IPS-18a (cell line): ENCODE measurements around the gene KDM2A.
A peak's percentile ranks its signal among the peaks of the same experiment; 100 is the strongest.

Source experiments
- H3K27ac ChIP-seq: one replicate; pipeline ENCODE4 v1.5.1; 2013; ENCODE audit warnings: low read length
- H3K27me3 ChIP-seq: one replicate; pipeline ENCODE4 v1.6.1; 2013; ENCODE audit warnings: mild to moderate bottlenecking, low read length; ENCODE audit not compliant: control insufficient read depth, insufficient read depth
- H3K36me3 ChIP-seq: one replicate; pipeline ENCODE4 v1.6.1; 2013; ENCODE audit warnings: low read depth, low read length; ENCODE audit not compliant: control insufficient read depth
- H3K4me1 ChIP-seq: one replicate; pipeline ENCODE4 v1.6.1; 2013; ENCODE audit warnings: low read depth, low read length; ENCODE audit not compliant: control insufficient read depth
- H3K4me3 ChIP-seq: one replicate; pipeline ENCODE4 v1.5.1; 2013; ENCODE audit warnings: low read length
- H3K9ac ChIP-seq: one replicate; pipeline ENCODE4 v1.6.1; 2013; ENCODE audit warnings: mild to moderate bottlenecking, low read length, moderate library complexity
- H3K9me3 ChIP-seq: one replicate; pipeline ENCODE4 v1.6.1; 2013; ENCODE audit warnings: low read depth, low read length; ENCODE audit not compliant: control insufficient read depth

KDM2A gene

GRCh38 chr11:67287355-67288197 is 168.5 kb downstream of the KDM2A start:
- H3K27me3 ChIP-seq = no peaks in the 10 kb centered on the region
- H3K27ac ChIP-seq = peak overlapping the region; percentile 71
- H3K4me1 ChIP-seq = peaks cover 9% of the 10 kb centered on the region
- peaks cover 31% of the 10 kb centered on the region for H3K36me3 ChIP-seq
- no peaks in the 10 kb centered on the region for H3K9me3 ChIP-seq
- H3K4me3 ChIP-seq = peak overlapping the region; percentile 81
- H3K9ac ChIP-seq = peak overlapping the region; percentile 81

GRCh38 chr11:67288198-67288451 is 169.1 kb downstream of the KDM2A start:
- no peaks in the 10 kb centered on the region for H3K9me3 ChIP-seq
- H3K9ac ChIP-seq = peak overlapping the region; percentile 81
- H3K27ac ChIP-seq = peak overlapping the region; percentile 71
- H3K4me1 ChIP-seq = peaks cover 9% of the 10 kb centered on the region
- peak overlapping the region; percentile 81 for H3K4me3 ChIP-seq
- no peaks in the 10 kb centered on the region for H3K27me3 ChIP-seq
- H3K36me3 ChIP-seq = peaks cover 29% of the 10 kb centered on the region

DNA sequence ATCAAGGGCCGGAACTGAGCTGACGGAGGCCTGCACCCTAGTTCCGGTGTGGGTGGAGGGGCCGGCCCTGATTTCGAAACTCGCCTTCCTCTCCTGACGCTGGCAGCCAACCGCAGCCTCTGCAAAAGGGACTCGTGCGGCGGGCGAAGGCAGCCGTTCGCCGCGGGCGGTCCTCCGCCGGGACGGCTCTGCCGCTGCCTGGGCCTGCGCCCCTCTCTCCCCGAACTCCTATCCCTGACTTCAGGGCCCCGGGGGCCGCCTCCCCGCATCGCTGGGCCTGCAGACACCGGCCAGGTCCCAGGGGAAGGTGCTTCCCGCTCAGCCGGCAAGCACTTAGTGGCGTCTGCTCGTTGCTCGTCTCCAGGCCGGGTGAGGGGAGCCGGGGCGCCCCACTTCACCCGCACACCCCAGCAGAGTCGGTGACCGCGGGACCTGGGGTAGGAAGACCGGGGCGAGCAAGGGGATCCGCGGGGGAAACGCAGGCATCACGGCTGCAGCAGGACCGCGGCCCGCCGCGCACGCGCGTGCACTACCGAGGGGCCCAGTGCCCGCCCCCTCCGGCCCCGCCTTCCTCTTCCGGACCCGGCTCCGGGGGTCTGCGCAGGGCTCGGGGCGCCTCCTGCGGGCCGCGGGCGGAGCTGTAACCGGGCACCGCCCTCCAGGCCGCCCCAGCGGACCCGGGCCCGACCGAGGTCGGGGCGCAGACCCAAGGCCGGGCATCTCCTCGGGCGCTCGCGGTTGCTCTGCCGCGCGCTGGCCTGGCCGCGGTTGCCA is 169.6 kb downstream of the KDM2A start:
- Histone ChIP-seq H3K9ac (peak overlapping the region; percentile 81), H3K4me1 (peaks cover 9% of the 10 kb centered on the region), H3K27ac (peak overlapping the region; percentile 71), H3K9me3 (no peaks in the 10 kb centered on the region), H3K27me3 (no peaks in the 10 kb centered on the region), H3K36me3 (peaks cover 24% of the 10 kb centered on the region), H3K4me3 (peak overlapping the region; percentile 81)

DNA sequence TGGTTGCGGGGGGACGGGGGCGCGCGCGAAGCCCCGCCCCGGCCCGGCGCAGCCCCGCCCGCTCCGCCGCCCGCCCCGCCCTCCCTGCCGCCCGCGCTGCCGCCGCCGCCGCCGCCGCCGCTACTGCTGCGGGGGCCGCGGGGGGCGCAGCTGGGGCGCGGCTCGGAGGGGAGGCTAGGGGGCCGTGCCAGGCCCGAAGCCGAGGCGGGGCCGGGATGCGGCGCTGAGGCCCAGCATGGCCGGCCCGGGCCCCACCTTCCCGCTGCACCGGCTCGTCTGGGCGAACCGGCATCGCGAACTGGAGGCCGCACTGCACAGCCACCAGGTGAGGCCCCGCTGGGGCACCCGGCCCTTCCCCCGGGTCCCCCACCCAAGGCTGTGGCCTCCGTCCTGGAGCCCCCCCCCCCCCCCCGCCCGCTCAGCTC is 170.2 kb downstream of the KDM2A start, which contains the start of gene ANKRD13D:
ANKRD13D (plus strand) TSS at position 78 of the 425 bp plus-strand sequence; CDS start at position 236, 158 bp downstream.
- peak within 1 kb of the TSS; percentile 71 for H3K27ac ChIP-seq
- peak within 1 kb of the TSS; percentile 81 for H3K9ac ChIP-seq
- H3K36me3 ChIP-seq = peaks cover 18% of the 10 kb centered on the region
- peaks cover 9% of the 10 kb centered on the region for H3K4me1 ChIP-seq
- H3K9me3 ChIP-seq = no peaks in the 10 kb centered on the region
- no peaks in the 10 kb centered on the region for H3K27me3 ChIP-seq
- H3K4me3 ChIP-seq = peak within 1 kb of the TSS; percentile 81

- peaks cover 11% of the 10 kb centered on the region for H3K36me3 ChIP-seq
- H3K27ac ChIP-seq = no peak overlapping the region
- peaks cover 9% of the 10 kb centered on the region for H3K4me1 ChIP-seq
- H3K4me3 ChIP-seq = peak overlapping the region; percentile 66
- no peaks in the 10 kb centered on the region for H3K27me3 ChIP-seq
- H3K9me3 ChIP-seq = no peaks in the 10 kb centered on the region
- peak overlapping the region; percentile 13 for H3K9ac ChIP-seq
Observed at GRCh38 chr11:67289651-67290479, 170.8 kb downstream of the KDM2A start.

DNA sequence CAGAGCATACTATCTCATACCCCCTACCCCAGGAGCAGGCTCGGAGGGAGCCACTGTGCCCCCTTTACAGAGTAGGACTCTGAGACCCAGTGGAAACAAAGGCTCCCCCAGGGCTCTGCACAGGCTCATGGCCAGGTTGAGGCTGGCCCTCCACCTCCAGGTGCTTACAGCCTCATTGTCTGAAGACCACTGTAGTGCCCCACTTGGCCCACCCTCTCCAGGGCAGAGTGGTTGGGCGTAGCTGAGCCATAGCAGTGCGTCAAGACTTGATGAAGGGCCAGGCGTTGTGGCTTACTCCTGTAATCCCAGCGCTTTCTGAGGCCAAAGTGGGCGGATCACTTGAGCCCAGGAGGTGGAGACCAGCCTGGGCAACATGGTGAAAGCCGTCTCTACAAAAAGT is 171.7 kb downstream of the KDM2A start:
- Histone ChIP-seq H3K9ac (no peak overlapping the region), H3K36me3 (peaks cover 7% of the 10 kb centered on the region), H3K9me3 (no peaks in the 10 kb centered on the region), H3K27me3 (no peaks in the 10 kb centered on the region), H3K4me1 (peaks cover 9% of the 10 kb centered on the region), H3K4me3 (no peak overlapping the region), H3K27ac (no peak overlapping the region)

DNA sequence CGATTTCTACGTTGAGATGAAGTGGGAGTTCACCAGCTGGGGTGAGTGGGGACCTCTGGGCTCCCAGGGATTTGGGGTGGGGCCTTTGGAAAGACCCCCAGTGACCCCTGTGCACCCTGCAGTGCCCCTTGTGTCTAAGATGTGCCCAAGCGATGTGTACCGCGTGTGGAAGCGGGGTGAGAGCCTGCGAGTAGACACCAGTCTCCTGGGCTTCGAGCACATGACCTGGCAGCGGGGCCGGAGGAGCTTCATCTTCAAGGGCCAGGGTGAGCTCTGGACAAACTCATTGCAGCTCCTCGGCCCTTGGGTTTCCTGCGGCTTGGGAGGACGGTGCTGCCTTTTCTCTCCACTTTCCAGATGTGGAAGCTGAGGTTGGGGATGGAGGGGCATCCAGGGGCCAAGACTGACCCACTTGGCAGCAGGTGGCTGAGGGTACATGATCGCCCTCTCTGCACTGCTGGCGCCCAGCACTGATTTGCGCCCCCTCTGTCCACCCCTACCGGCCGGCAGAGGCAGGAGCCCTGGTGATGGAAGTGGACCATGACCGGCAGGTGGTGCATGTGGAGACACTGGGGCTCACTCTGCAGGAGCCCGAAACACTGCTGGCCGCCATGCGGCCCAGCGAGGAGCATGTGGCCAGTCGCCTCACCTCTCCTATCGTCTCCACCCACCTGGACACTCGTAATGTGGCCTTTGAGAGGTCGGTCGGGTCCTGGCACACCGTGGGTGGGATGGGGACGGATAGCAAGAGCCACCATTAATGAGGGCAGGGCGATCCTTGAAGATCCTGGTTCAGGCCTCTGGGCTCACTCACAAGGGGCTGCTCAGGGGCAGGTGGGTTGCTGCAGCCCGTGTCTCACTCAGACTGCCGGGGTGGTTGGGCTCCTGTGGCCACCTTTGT is 172.7 kb downstream of the KDM2A start:
- Histone ChIP-seq H3K9me3 (no peaks in the 10 kb centered on the region), H3K9ac (no peak overlapping the region), H3K36me3 (peaks cover 7% of the 10 kb centered on the region), H3K27ac (no peak overlapping the region), H3K4me1 (peaks cover 9% of the 10 kb centered on the region), H3K4me3 (no peak overlapping the region), H3K27me3 (no peaks in the 10 kb centered on the region)

- H3K36me3 ChIP-seq = peaks cover 7% of the 10 kb centered on the region
Observed at GRCh38 chr11:67292671-67293070, 173.6 kb downstream of the KDM2A start.

GRCh38 chr11:67293090-67293489 is 174.0 kb downstream of the KDM2A start:
- peaks cover 7% of the 10 kb centered on the region for H3K36me3 ChIP-seq
- H3K9ac ChIP-seq = no peak overlapping the region
- H3K4me3 ChIP-seq = no peak overlapping the region
- peaks cover 2% of the 10 kb centered on the region for H3K4me1 ChIP-seq
- H3K27me3 ChIP-seq = no peaks in the 10 kb centered on the region
- no peak overlapping the region for H3K27ac ChIP-seq
- H3K9me3 ChIP-seq = no peaks in the 10 kb centered on the region

More at GRCh38 chr11:67292671-67293070, 173.6 kb downstream of the KDM2A start:
- H3K27me3 ChIP-seq = no peaks in the 10 kb centered on the region
- H3K9me3 ChIP-seq = no peaks in the 10 kb centered on the region
- no peak overlapping the region for H3K9ac ChIP-seq
- H3K4me3 ChIP-seq = no peak overlapping the region
- H3K4me1 ChIP-seq = peaks cover 6% of the 10 kb centered on the region
- no peak overlapping the region for H3K27ac ChIP-seq

GRCh38 chr11:67295846-67296245 is 176.8 kb downstream of the KDM2A start:
- Histone ChIP-seq H3K9ac (no peak overlapping the region), H3K4me3 (no peak overlapping the region), H3K9me3 (no peaks in the 10 kb centered on the region), H3K36me3 (peaks cover 11% of the 10 kb centered on the region), H3K27ac (no peak overlapping the region), H3K4me1 (no peaks in the 10 kb centered on the region), H3K27me3 (no peaks in the 10 kb centered on the region)
